Vagina (tissue), 2 donors: ENCODE measurements around the gene DNAH6.

ENCODE experiments used
- CTCF ChIP-seq, 3 experiments: fragments of 450-650 bp in 2 of 3; fragments of 200-600 bp in 1 of 3; sonication (generic) in 1 of 3; IDR thresholded peaks; one replicate each; pipeline ENCODE4 v1.5.1; 2017 to 2019; ENCODE audit warnings: antibody characterized with exemption in 3 of 3, mild to moderate bottlenecking in 2 of 3, moderate library complexity in 2 of 3
- POLR2A ChIP-seq, 2 donors: fragments of 450-650 bp; IDR thresholded peaks; one replicate each; pipeline ENCODE4 v1.6.1; 2017; ENCODE audit warnings: antibody characterized with exemption in 2 of 2, mild to moderate bottlenecking in 2 of 2, moderate library complexity in 2 of 2
- POLR2AphosphoS5 ChIP-seq, 2 donors: sonication (generic); formaldehyde crosslinking; IDR thresholded peaks; one replicate each; pipeline ENCODE4 v1.9.0; 2017; ENCODE audit warnings: antibody characterized with exemption in 2 of 2, mild to moderate bottlenecking in 2 of 2, low read depth in 1 of 2; ENCODE audit not compliant: insufficient read depth in 1 of 2

GRCh38 chr2:84854850-84855249 lies 338.6 kb downstream of the DNAH6 start:
- TF ChIP-seq POLR2A (IDR thresholded peaks at IDR 0.05) (no peak), CTCF (IDR thresholded peaks at IDR 0.05) (no peak), POLR2AphosphoS5 (IDR thresholded peaks at IDR 0.05; ENCODE audit: insufficient read depth in 1 of 2, low read depth in 1 of 2) (no peak)
